ENCODE data around the gene ZNF341. TPM values are rescaled to one million over a fixed set of nuclear protein-coding genes. Genes with fewer than 3 reads are reported as not detected.
A peak's percentile ranks its signal among the peaks of the same experiment; 100 is the strongest.

Gene ZNF341
- total RNA-seq, 1 donor from 2014 or later: 3.3 TPM

DNA sequence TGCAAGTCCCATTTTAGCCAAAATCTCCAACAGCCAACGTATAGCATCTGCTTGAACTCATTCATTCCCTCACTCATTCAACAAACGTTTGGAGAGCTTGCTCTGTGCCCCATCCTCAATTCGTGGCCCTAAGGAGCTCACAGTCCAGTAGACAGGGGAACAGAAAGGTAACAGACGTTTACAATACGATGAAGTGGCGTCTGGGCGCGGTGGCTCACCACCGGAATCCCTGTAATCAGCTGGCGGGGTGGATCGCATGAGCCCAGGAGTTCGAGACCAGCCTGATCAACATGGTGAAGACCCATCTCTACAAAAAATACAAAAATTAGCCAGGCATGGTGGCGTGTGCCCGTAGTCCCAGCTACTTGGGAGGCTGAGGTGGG is 44.8 kb upstream of the ZNF341 start:
- H3K27me3 Mint-ChIP-seq (ENCODE audit: unreplicated experiment): peaks cover 14% of the 10 kb centered on the region

DNA sequence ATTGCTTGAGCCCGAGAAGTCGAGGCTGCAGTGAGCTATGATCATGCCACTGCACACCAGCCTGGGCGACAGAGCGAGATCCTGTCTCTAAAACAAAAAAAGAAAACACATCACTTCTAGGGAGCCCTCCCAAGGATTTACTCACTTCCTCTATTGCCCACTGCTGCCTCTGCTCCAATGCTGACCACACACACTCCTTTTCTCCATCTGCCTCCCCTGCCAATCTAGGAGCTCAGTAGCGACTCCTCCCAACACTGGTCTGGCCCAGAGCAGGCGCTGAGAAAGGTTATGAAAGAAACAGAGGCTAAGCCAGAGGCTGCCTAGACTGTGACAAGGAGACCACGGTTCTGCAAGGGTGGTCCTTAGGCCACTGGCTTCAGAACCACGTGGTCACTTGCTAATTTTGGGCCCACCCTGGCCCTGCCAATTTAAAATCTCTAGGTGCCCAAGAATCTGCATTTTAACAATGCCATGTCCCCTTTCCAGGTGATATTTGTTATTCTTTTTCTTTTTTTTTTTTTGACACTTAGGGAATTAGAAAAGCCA is 44.4 kb upstream of the ZNF341 start:
- no peak for DNase-seq
- H3K4me1 Mint-ChIP-seq (ENCODE audit: low read depth, unreplicated experiment): peaks cover 14% of the 10 kb centered on the region
- TF ChIP-seq, protein P1, sequence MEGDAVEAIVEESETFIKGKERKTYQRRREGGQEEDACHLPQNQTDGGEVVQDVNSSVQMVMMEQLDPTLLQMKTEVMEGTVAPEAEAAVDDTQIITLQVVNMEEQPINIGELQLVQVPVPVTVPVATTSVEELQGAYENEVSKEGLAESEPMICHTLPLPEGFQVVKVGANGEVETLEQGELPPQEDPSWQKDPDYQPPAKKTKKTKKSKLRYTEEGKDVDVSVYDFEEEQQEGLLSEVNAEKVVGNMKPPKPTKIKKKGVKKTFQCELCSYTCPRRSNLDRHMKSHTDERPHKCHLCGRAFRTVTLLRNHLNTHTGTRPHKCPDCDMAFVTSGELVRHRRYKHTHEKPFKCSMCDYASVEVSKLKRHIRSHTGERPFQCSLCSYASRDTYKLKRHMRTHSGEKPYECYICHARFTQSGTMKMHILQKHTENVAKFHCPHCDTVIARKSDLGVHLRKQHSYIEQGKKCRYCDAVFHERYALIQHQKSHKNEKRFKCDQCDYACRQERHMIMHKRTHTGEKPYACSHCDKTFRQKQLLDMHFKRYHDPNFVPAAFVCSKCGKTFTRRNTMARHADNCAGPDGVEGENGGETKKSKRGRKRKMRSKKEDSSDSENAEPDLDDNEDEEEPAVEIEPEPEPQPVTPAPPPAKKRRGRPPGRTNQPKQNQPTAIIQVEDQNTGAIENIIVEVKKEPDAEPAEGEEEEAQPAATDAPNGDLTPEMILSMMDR (IDR thresholded peaks at IDR 0.05; ENCODE audit: partially characterized antibody, unreplicated experiment): no peak
- peaks cover 14% of the 10 kb centered on the region for H3K27me3 Mint-ChIP-seq (ENCODE audit: unreplicated experiment)
- H3K27ac Mint-ChIP-seq (ENCODE audit: unreplicated experiment): no peak overlapping the region
- H3K36me3 Mint-ChIP-seq (ENCODE audit: unreplicated experiment): no peaks in the 10 kb centered on the region
- peaks cover 8% of the 10 kb centered on the region for H3K9me3 Mint-ChIP-seq (ENCODE audit: unreplicated experiment)
- peak overlapping the region; percentile 86 for H3K4me3 Mint-ChIP-seq (ENCODE audit: unreplicated experiment)

More for the DNA sequence above, 44.8 kb upstream of the ZNF341 start:
- TF ChIP-seq, protein P1 (IDR thresholded peaks at IDR 0.05; ENCODE audit: partially characterized antibody, unreplicated experiment): no peak
- Mint-ChIP-seq H3K4me3 (ENCODE audit: unreplicated experiment) (peak overlapping the region; percentile 86), H3K4me1 (ENCODE audit: low read depth, unreplicated experiment) (peaks cover 17% of the 10 kb centered on the region), H3K27ac (ENCODE audit: unreplicated experiment) (peak overlapping the region; percentile 93), H3K36me3 (ENCODE audit: unreplicated experiment) (no peaks in the 10 kb centered on the region), H3K9me3 (ENCODE audit: unreplicated experiment) (peaks cover 9% of the 10 kb centered on the region)
- no peak for DNase-seq

- Mint-ChIP-seq H3K27me3 (ENCODE audit: unreplicated experiment) (peaks cover 14% of the 10 kb centered on the region), H3K27ac (ENCODE audit: unreplicated experiment) (no peak overlapping the region), H3K4me3 (ENCODE audit: unreplicated experiment) (no peak overlapping the region), H3K9me3 (ENCODE audit: unreplicated experiment) (peaks cover 7% of the 10 kb centered on the region), H3K4me1 (ENCODE audit: low read depth, unreplicated experiment) (peaks cover 11% of the 10 kb centered on the region), H3K36me3 (ENCODE audit: unreplicated experiment) (no peaks in the 10 kb centered on the region)
- TF ChIP-seq, protein P1 (IDR thresholded peaks at IDR 0.05; ENCODE audit: partially characterized antibody, unreplicated experiment): no peak
- DNase-seq: no peak
Observed at GRCh38 chr20:33687993-33688937, 43.5 kb upstream of the ZNF341 start.

GRCh38 chr20:33688938-33689424 is 42.8 kb upstream of the ZNF341 start:
- Mint-ChIP-seq H3K27me3 (ENCODE audit: unreplicated experiment) (peaks cover 14% of the 10 kb centered on the region), H3K4me1 (ENCODE audit: low read depth, unreplicated experiment) (peaks cover 16% of the 10 kb centered on the region), H3K4me3 (ENCODE audit: unreplicated experiment) (no peak overlapping the region), H3K9me3 (ENCODE audit: unreplicated experiment) (peaks cover 7% of the 10 kb centered on the region), H3K27ac (ENCODE audit: unreplicated experiment) (no peak overlapping the region), H3K36me3 (ENCODE audit: unreplicated experiment) (no peaks in the 10 kb centered on the region)
- DNase-seq: no peak
- TF ChIP-seq, protein P1 (IDR thresholded peaks at IDR 0.05; ENCODE audit: partially characterized antibody, unreplicated experiment): no peak

GRCh38 chr20:33689493-33689892 is 42.3 kb upstream of the ZNF341 start:
- H3K27me3 Mint-ChIP-seq (ENCODE audit: unreplicated experiment): peaks cover 17% of the 10 kb centered on the region
- no peak for DNase-seq
- no peaks in the 10 kb centered on the region for H3K36me3 Mint-ChIP-seq (ENCODE audit: unreplicated experiment)
- TF ChIP-seq, protein P1 (IDR thresholded peaks at IDR 0.05; ENCODE audit: partially characterized antibody, unreplicated experiment): no peak
- no peak overlapping the region for H3K4me3 Mint-ChIP-seq (ENCODE audit: unreplicated experiment)
- peaks cover 9% of the 10 kb centered on the region for H3K9me3 Mint-ChIP-seq (ENCODE audit: unreplicated experiment)
- peaks cover 19% of the 10 kb centered on the region for H3K4me1 Mint-ChIP-seq (ENCODE audit: low read depth, unreplicated experiment)
- no peak overlapping the region for H3K27ac Mint-ChIP-seq (ENCODE audit: unreplicated experiment)
